Spleen (tissue), 11 donors: ENCODE results near the gene TMEM198. TPM values are rescaled to one million over a fixed set of nuclear protein-coding genes. Genes with fewer than 3 reads are reported as not detected.

ENCODE experiments used
- DNase-seq: peaks from one replicate; pipeline ENCODE4 v3.0.0-alpha.2; 2020
- H3K27ac ChIP-seq, 8 donors: fragments of 200-600 bp; sonication (generic) in 7 of 8; 1 replicate in 4 of 8; 2 replicates in 4 of 8; pipeline versions ENCODE4 v1.5.0 to v1.8.0; 2016 to 2021; ENCODE audit warnings: inconsistent platforms in 4 of 8, mild to moderate bottlenecking in 4 of 8, moderate library complexity in 1 of 8
- H3K27me3 ChIP-seq, 7 donors: fragments of 200-600 bp; sonication (generic) in 6 of 7; replicated peaks in 1 of 7; 1 replicate in 4 of 7; 2 replicates in 3 of 7; pipeline versions ENCODE4 v1.5.0 to v1.8.0; 2016 to 2021; ENCODE audit warnings: inconsistent platforms in 3 of 7, mild to moderate bottlenecking in 1 of 7
- H3K36me3 ChIP-seq, 6 donors: fragments of 200-600 bp; sonication (generic) in 5 of 6; 1 replicate in 4 of 6; 2 replicates in 2 of 6; pipeline versions ENCODE4 v1.5.0 to v1.8.0; 2016 to 2021; ENCODE audit warnings: inconsistent platforms in 2 of 6
- H3K4me1 ChIP-seq, 6 donors: fragments of 200-600 bp; sonication (generic) in 5 of 6; 1 replicate in 3 of 6; 2 replicates in 3 of 6; pipeline versions ENCODE4 v1.5.0 to v1.8.0; 2016 to 2021; ENCODE audit warnings: inconsistent platforms in 3 of 6
- H3K4me3 ChIP-seq, 8 donors: fragments of 200-600 bp; sonication (generic) in 7 of 8; 1 replicate in 4 of 8; 2 replicates in 4 of 8; pipeline versions ENCODE4 v1.5.0 to v1.8.0; 2016 to 2021; ENCODE audit warnings: inconsistent platforms in 4 of 8, mild to moderate bottlenecking in 4 of 8, moderate library complexity in 2 of 8
- H3K9me3 ChIP-seq, 8 donors: fragments of 200-600 bp; sonication (generic) in 7 of 8; 1 replicate in 4 of 8; 2 replicates in 4 of 8; pipeline versions ENCODE4 v1.5.0 to v1.8.0; 2016 to 2021; ENCODE audit warnings: inconsistent platforms in 4 of 8
- CTCF ChIP-seq, 11 experiments: fragments of 200-600 bp in 7 of 11; fragments of 450-650 bp in 4 of 11; sonication (generic) in 4 of 11; IDR thresholded peaks in 8 of 11; conservative IDR thresholded peaks in 3 of 11; 1 replicate in 7 of 11; 2 replicates in 4 of 11; pipeline versions ENCODE4 v1.4.0 to v1.8.0; 2016 to 2021; ENCODE audit warnings: antibody characterized with exemption in 11 of 11, inconsistent platforms in 4 of 11, mild to moderate bottlenecking in 1 of 11
- POLR2A ChIP-seq, 3 donors: fragments of 450-650 bp; IDR thresholded peaks; one replicate each; pipeline ENCODE4 v1.5.1; 2017; ENCODE audit warnings: antibody characterized with exemption in 3 of 3, mild to moderate bottlenecking in 1 of 3
- POLR2AphosphoS5 ChIP-seq, 3 donors: sonication (generic); formaldehyde crosslinking; IDR thresholded peaks; one replicate each; pipeline ENCODE4 v1.5.1; 2017; ENCODE audit warnings: antibody characterized with exemption in 3 of 3
- WGBS, 5 donors: extraction: QIAGEN DNeasy Blood & Tissue Kit in 3 of 5; methylation state at CpG; one replicate each; pipeline versions ENCODE4 v1.1.5 to v1.1.7; 2013 to 2018; 5-methylcytosine and 5-hydroxymethylcytosine counted together
- intact Hi-C: fragments of 100-400 bp; cut with DNase I; formaldehyde crosslinking; loops from one replicate; pipeline ENCODE4 v1.15.0; 2023; ENCODE audit warnings: low total_unique reads
- polyA plus RNA-seq, 3 donors: library from polyadenylated mRNA; stranded (reverse); fragments of 200-250 nt; gene quantifications; one replicate each; pipeline ENCODE4 v1.2.1, GENCODE V29; 2013
- total RNA-seq, 7 donors: library from RNA; depleted of rRNA in 3 of 7; stranded (reverse); fragments of >200 nt in 3 of 7; fragmentation: NEBNext Ultra II Directional in 4 of 7; extraction: Animal tissue kit (Norgen Biotek cat#: 25700) in 4 of 7; gene quantifications; one replicate each; pipeline versions ENCODE4 v1.1.0 to v1.2.1, GENCODE V29; 2016 to 2021
- donor health status: healthy with polysubstance abuse.
- donor health status: DM: no; HTN: no; CAD: no; lungs with moderate emphysema.
- donor health status: DM: no; HTN: no; CAD: no.
- donor health status: Bipolar disorder and iron deficiency.
- donor health status: healthy.
- donor health status: DM: no; HTN: no; CAD: no.
- donor health status: DM: yes; HTN: yes; CAD: no.

Gene TMEM198
- total and polyA plus RNA-seq, 10 donors = 0.39 to 2.8 (median 1.3) TPM

- Histone ChIP-seq H3K4me3 (no peak overlapping the region), H3K27ac (no peak overlapping the region), H3K27me3 (peaks cover 0 to 98% (median 34%) of the 10 kb centered on the region in 7 donors), H3K4me1 (peaks cover 15 to 33% (median 26%) of the 10 kb centered on the region in 6 donors), H3K9me3 (no peaks in the 10 kb centered on the region), H3K36me3 (no peaks in the 10 kb centered on the region)
- WGBS, 5 donors = 91 to 95% (median 93%) methylated on average over 18 of the region's 18 CpGs
- no peak for TF ChIP-seq POLR2A (IDR thresholded peaks at IDR 0.05)
- TF ChIP-seq POLR2AphosphoS5 (IDR thresholded peaks at IDR 0.05) = no peak
- TF ChIP-seq CTCF (IDR thresholded peaks at IDR 0.05 in 8 of 11, conservative IDR thresholded peaks at IDR 0.05 in 3 of 11) = no peak
- no peak for DNase-seq
- intact Hi-C loops = no loop called here
These were observed 5.2 kb downstream of the TMEM198 start for GRCh38 chr2:219548990-219549389.

GRCh38 chr2:219549619-219550018, 5.8 kb downstream of the TMEM198 start:
- TF ChIP-seq POLR2A (IDR thresholded peaks at IDR 0.05) = no peak
- no peak for TF ChIP-seq POLR2AphosphoS5 (IDR thresholded peaks at IDR 0.05)
- TF ChIP-seq CTCF (IDR thresholded peaks at IDR 0.05 in 8 of 11, conservative IDR thresholded peaks at IDR 0.05 in 3 of 11) = no peak
- intact Hi-C loops = no loop called here
- no peak for DNase-seq
- Histone ChIP-seq H3K36me3 (no peaks in the 10 kb centered on the region), H3K27ac (no peak overlapping the region), H3K9me3 (no peaks in the 10 kb centered on the region), H3K4me1 (peaks cover 9 to 26% (median 19%) of the 10 kb centered on the region in 6 donors), H3K27me3 (peaks cover 0 to 98% (median 35%) of the 10 kb centered on the region in 7 donors), H3K4me3 (no peak overlapping the region)
- WGBS, 5 donors = 77 to 93% (median 86%) methylated on average over 7 to 9 of the region's 9 CpGs

GRCh38 chr2:219551441-219552381, 7.9 kb downstream of the TMEM198 start:
- TF ChIP-seq POLR2AphosphoS5 (IDR thresholded peaks at IDR 0.05) (no peak), CTCF (IDR thresholded peaks at IDR 0.05 in 8 of 11, conservative IDR thresholded peaks at IDR 0.05 in 3 of 11) (no peak), POLR2A (IDR thresholded peaks at IDR 0.05) (no peak)
- H3K36me3 ChIP-seq = no peaks in the 10 kb centered on the region
- H3K27ac ChIP-seq = peak overlapping the region in 1 of 8 donors; percentile 41
- intact Hi-C loops = no loop called here
- no peaks in the 10 kb centered on the region for H3K9me3 ChIP-seq
- peaks cover 9 to 25% (median 19%) of the 10 kb centered on the region in 6 donors for H3K4me1 ChIP-seq
- peak; percentile 82 for DNase-seq
- peaks cover 0 to 98% (median 35%) of the 10 kb centered on the region in 7 donors for H3K27me3 ChIP-seq
- peak overlapping the region; percentile 48 to 78 (median 58) for H3K4me3 ChIP-seq
- WGBS, 5 donors = 4 to 14% (median 7%) methylated on average over 27 to 54 of the region's 54 CpGs
